Measurements from ENCODE around the gene RIPK4.

DNA sequence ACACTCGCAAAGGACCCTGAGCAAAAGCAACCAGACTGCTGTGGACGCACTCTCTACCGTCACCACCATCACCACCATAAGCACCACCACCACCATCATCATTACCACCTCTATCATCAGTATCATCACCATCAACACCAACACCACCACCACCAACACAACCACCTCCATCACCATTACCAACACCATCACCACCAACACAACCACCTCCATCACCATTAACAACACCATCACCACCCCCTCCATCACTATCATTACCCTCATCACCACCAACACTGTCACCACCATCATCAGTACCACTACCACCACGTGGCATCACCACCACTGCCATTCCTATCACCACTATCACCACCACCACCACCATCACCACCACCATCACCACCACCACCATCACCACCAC, 38.8 kb upstream of the RIPK4 start:
- TF ChIP-seq, protein P1, sequence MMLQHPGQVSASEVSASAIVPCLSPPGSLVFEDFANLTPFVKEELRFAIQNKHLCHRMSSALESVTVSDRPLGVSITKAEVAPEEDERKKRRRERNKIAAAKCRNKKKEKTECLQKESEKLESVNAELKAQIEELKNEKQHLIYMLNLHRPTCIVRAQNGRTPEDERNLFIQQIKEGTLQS (CRISPR knock-in tag; conservative IDR thresholded peaks at IDR 0.05) = no peak
- TF ChIP-seq, protein P2, sequence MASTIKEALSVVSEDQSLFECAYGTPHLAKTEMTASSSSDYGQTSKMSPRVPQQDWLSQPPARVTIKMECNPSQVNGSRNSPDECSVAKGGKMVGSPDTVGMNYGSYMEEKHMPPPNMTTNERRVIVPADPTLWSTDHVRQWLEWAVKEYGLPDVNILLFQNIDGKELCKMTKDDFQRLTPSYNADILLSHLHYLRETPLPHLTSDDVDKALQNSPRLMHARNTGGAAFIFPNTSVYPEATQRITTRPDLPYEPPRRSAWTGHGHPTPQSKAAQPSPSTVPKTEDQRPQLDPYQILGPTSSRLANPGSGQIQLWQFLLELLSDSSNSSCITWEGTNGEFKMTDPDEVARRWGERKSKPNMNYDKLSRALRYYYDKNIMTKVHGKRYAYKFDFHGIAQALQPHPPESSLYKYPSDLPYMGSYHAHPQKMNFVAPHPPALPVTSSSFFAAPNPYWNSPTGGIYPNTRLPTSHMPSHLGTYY (CRISPR knock-in tag; IDR thresholded peaks at IDR 0.05) = no peak
